ENCODE measurements around the gene GPR156. TPM values are rescaled to one million over a fixed set of nuclear protein-coding genes. Genes with fewer than 3 reads are reported as not detected.

GPR156 gene
- polyA plus RNA-seq, 1 donor: 3.4 TPM

DNA sequence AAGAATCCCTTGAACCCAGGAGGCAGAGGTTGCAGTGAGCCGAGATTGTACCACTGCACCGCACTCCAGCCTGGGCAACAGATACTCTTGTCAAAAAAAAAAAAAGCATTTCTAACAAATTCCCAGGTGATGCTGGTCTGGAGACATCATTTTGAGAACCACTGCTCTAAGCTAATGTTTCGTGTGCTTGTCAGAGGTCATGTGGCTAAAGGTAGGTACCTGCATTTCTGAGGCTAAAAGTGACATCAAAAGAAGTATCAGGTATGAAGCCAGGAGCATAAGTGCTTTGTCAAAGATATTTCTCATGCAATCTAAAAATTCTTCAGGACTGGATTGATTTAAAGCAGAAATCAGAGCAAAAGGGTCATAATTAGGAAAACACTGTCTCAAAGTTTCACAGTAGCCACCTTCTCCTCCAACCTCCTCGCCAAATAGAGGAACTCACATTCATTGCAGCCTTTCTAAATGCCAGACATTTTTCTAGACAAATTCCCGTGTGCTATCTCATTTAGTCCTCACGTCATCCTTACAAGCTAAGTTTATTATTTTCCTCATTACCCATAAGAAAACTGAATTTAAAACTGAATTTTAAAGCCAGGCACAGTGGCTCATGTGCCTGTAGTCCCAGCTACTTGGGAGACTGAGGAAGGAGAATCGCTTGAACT is 165.0 kb downstream of the GPR156 start:
- no peak for DNase-seq

Other genes starting within 250 kb of the GPR156 start
- gene GSK3B, start 190.8 kb downstream of the GPR156 start, polyA plus RNA-seq (ENCODE audit: insufficient read length): 49.9 TPM
- 37.4 TPM for gene LRRC58, start 64.1 kb upstream of the GPR156 start, polyA plus RNA-seq (ENCODE audit: insufficient read length)
- gene FSTL1, start 165.8 kb upstream of the GPR156 start, polyA plus RNA-seq (ENCODE audit: insufficient read length): 519 TPM

Measured in left kidney (tissue), 2 donors.